GM23338 (cell line): ENCODE data around the gene ZDHHC17.

ENCODE experiments used
- CREB1 ChIP-seq: fragments of 250-450 bp; sonication (Bioruptor Pico); IDR thresholded peaks from 2 replicates; pipeline ENCODE4 v1.5.0; 2020; ENCODE audit warnings: low read depth, mild to moderate bottlenecking, moderate library complexity
- CTCF ChIP-seq, 2 experiments: fragments of 200-600 bp in 1 of 2; sonication (generic) in 1 of 2; conservative IDR thresholded peaks; 2 replicates each; pipeline versions ENCODE4 v1.5.1 to v1.6.1; 2016 to 2017; ENCODE audit warnings: antibody characterized with exemption in 2 of 2, low read depth in 2 of 2, mild to moderate bottlenecking in 2 of 2, moderate library complexity in 1 of 2
- ETS1 ChIP-seq: IDR thresholded peaks from 2 replicates; pipeline ENCODE4 v1.6.1; 2016; ENCODE audit warnings: antibody characterized with exemption
- EZH2 ChIP-seq: fragments of 200-600 bp; sonication (generic); IDR thresholded peaks from one replicate; pipeline ENCODE4 v1.8.0; 2017; ENCODE audit warnings: antibody characterized with exemption, mild to moderate bottlenecking, low read depth; ENCODE audit not compliant: unreplicated experiment
- EZH2phosphoT487 ChIP-seq: fragments of 200-600 bp; sonication (generic); IDR thresholded peaks from one replicate; pipeline ENCODE4 v1.8.1; 2018; ENCODE audit warnings: antibody characterized with exemption; ENCODE audit not compliant: unreplicated experiment
- JUNB ChIP-seq: IDR thresholded peaks from one replicate; pipeline ENCODE4 v1.6.1; 2016; ENCODE audit warnings: antibody characterized with exemption; ENCODE audit not compliant: unreplicated experiment
- POLR2AphosphoS5 ChIP-seq: IDR thresholded peaks from 2 replicates; pipeline ENCODE4 v1.6.1; 2016; ENCODE audit warnings: antibody characterized with exemption, low read depth
- REST ChIP-seq: IDR thresholded peaks from one replicate; pipeline ENCODE4 v1.6.1; 2018; ENCODE audit warnings: antibody characterized with exemption; ENCODE audit not compliant: unreplicated experiment
- STAT1 ChIP-seq: IDR thresholded peaks from one replicate; pipeline ENCODE4 v1.6.1; 2016; ENCODE audit warnings: antibody characterized with exemption; ENCODE audit not compliant: unreplicated experiment
- ZNF114 ChIP-seq: fragments of 250-450 bp; sonication (Bioruptor Pico); IDR thresholded peaks from 2 replicates; pipeline ENCODE4 v1.5.0; 2020; ENCODE audit warnings: mild to moderate bottlenecking, moderate library complexity

- TF ChIP-seq POLR2AphosphoS5 (no peak), CTCF (conservative IDR thresholded peaks at IDR 0.05; ENCODE audit: low read depth in 2 of 2) (no peak), EZH2 (no peak), CREB1 (CRISPR knock-in tag) (no peak), JUNB (no peak), ETS1 (no peak), REST (no peak), STAT1 (no peak), EZH2phosphoT487 (no peak), ZNF114 (CRISPR knock-in tag) (no peak)
Observed at GRCh38 chr12:76859611-76860010, 95.7 kb downstream of the ZDHHC17 start.
